NCI-H2227 (cell line): Measurements from ENCODE around the gene XRCC4.

ENCODE experiments used
- DNase-seq: peaks from one replicate; lab custom pipeline; 2025; ENCODE audit not compliant: unreplicated experiment; lab: John Stamatoyannopoulos, UW

The XRCC4 gene

DNA sequence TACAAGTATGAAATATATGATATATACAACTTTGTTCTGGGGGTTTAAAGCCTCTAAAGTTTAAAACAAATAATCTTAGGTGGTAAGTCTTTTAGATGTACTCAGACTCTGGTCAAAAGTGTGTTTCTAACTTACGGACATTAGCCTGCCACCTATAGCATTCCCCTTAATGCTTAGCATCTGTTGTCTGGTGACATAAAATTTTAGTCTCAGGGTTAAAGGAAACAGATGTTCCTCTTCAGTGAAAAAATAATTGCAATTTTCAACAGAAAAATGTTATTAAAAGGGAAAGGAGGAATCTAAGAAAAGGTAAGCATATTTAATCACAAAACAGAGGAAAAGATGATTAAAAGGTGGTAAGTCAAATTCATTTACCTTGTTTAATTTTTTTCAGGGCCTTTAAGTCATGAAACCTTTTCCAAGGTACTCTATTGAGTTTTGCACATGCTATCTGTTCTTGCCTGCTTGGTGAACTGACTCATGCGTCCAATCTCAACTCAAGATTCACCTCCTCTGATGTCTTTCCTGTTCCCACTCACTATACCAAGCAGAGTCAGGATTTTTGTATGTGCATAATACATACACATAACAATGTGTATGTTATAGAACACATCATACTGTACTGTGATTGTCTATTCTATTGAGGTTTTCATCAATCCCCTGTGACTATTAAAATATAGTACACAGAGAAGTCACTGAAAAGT lies 8.1 kb upstream of the XRCC4 start:
- DNase-seq, result no peak

GRCh38 chr5:83071286-83072051 lies 5.9 kb upstream of the XRCC4 start:
- no peak for DNase-seq

- no peak for DNase-seq
Measured at GRCh38 chr5:83072966-83073365, 4.4 kb upstream of the XRCC4 start.

GRCh38 chr5:83077662-83078261 lies 415 bp downstream of the XRCC4 start:
- peak; percentile 26 for DNase-seq

GRCh38 chr5:83082750-83083149 lies 5.4 kb downstream of the XRCC4 start:
- DNase-seq, result no peak

DNA sequence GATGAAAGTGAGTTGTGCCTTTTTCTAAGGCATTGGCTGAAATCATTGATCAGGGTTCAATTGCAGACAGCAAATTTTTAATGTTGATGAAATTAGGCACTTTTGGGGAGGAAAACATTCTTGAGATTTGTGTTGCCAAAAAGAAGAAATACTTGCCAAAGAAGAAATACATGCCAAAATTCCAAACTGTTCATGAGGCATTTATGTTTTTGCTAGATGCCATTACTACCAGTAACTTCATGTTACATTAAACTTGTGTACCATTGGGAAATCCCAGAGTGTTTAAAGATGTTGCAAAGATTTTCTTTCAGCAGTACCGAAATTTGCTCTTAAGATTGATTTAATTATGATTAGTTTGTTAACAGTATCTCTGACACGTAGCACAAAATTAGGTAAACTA lies 7.0 kb downstream of the XRCC4 start:
- no peak for DNase-seq

DNA sequence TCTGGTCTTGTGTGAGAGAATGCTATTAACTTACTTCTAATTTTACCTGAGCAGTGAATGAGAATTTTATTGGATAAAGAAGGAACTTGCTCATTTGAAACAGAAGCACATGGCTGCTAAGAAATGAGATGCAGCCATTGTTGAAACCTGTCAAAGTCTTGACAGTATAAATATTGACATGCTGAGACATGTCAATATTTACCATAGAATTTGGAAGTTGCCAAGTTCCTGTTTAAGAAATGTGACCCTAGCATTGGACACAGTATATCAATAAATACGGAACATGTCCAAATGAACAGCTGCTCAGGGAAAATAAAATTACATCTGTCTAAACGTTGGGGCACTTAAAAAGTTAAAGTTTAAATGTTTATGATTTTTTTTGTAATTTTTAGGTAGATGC lies 7.8 kb downstream of the XRCC4 start:
- no peak for DNase-seq

DNA sequence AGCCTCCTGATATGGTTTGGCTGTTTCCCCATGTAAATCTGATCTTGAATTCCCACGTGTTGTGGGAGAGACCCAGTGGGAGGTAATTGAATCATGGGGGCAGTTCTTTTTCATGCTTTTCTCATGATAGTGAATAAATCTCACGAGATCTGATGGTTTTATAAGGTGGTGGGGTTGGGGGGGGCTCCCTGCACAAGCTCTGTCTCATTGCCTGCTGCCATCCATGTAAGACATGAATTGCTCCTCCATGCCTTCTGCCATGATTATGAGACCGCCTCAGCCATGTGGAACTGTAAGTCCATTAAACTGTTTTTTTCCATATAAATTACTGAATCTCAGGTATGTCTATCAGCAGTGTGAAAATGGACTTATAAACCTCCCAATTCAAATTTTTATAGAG lies 12.8 kb downstream of the XRCC4 start:
- no peak for DNase-seq

GRCh38 chr5:83092619-83093018 lies 15.3 kb downstream of the XRCC4 start:
- no peak for DNase-seq

DNA sequence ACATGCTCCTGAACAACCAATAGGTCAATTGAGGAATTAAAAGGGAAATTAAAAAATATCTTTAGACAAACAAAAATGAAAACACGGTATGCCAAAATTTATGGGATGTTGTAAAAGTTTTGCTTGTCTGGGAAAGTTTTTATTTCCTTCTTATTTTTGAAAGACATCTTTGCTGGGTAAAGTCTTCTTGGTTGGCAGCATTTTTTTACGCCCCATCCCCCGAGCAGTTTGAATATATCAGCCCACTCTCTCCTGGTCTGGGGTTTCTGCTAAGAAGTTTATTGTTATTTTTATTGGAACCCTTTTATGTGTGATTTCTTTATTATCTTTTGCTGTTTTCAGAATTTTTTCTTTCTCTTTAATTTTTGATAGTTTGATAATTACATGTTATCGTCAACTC lies 16.3 kb downstream of the XRCC4 start:
- DNase-seq, result no peak

- DNase-seq, result no peak
Measured at GRCh38 chr5:83095163-83095956, 18.0 kb downstream of the XRCC4 start.

DNA sequence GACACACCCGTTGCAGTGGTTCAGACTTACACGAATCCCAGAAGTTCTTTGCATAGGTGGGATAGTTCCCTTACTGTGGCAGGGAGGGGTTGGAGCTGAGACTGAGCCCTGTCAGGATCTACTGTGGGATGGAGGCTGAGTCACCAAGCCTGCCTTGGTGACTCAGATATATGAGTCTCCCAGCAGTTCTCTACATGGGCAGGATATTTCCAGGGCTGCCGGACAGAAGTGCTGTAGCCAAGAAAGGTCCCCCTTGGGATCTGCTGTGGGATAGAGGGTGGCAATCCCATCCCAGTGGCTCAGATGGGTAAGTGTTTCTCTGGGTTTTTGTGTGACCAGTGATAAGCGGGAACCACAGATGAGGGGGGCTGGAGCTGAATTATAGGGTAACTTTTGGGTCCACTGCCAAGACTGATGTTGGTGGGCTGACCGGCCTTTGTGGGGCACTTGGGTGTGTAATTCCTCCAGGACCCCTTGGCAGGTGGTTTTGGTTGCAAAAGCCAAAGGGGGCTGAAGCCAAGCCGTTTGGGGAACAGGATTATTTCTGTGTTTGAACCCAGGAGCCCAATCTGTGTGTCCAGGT lies 18.7 kb downstream of the XRCC4 start:
- no peak for DNase-seq

DNA sequence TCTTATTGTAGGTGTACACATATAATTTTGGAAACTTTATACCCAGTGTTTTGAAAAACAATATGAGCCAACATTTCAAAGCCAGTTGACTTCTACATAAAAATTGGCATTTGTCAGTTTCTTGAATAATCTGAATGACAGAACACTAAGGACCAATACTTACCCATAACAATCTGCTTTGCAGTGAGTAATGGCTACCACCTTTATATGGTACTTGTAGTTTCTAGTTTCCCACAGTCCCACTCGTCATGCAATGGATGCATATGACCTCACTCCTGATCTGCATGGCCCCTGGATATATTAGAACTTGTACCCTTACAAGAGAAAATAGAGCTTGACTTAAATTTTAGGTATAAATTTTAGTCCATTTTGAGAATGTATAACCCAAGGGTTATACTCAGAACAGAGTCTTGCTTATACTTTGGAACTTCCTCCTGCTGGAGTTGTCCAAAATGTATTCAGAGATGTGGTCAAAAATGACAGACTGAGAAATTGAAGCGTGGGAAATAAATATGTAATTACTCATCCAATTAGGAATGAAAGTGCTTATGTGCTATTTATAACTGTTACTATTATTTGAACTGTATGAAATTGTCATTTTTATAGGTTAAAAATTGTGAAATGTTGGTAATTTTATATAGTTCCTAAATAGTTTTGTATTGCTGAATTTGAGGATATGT lies 19.5 kb downstream of the XRCC4 start:
- DNase-seq, result no peak

DNA sequence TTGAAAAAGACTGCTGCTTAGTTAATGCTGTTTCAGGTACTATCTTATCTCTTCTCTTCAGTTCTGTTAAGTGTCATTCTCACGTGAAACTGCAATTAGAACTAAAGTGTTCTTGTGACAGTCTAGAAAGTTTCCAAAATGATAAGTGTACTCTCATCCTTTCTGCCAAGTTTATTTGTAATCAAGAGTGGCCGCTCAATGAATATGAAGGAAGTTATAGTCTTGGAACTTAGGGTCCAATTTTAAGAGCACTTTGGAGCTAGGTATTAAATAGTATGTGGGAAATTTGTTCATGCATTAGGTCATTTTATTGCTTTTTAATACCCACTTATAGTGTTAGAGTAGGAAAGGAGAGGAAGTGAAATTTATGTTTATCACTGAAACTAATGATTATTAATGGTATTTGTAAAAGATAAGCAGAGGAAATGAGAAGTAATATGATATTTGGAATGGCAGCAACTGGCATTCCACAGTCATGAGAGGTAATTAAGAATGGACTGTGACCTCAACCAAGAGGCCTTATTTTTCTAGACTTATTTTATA lies 20.4 kb downstream of the XRCC4 start:
- no peak for DNase-seq

DNA sequence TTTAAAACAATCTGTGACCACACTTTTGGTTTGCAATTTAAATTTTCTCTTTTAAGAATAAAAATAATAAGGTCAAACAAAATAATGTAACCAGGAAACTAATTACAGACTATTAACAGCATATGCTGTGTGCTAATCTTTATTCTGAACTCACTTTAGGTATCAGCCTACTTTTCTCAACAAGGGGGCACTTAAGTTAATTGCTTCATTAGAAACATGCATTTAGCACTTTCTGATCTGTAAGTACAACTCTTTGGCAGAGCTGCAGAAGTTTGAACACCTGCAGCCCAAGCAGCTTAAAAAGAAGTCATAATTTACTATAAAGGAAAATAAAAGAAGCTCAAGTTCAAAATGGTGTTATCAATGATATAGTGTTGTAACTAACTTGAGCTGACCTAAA lies 21.7 kb downstream of the XRCC4 start:
- no peak for DNase-seq

DNA sequence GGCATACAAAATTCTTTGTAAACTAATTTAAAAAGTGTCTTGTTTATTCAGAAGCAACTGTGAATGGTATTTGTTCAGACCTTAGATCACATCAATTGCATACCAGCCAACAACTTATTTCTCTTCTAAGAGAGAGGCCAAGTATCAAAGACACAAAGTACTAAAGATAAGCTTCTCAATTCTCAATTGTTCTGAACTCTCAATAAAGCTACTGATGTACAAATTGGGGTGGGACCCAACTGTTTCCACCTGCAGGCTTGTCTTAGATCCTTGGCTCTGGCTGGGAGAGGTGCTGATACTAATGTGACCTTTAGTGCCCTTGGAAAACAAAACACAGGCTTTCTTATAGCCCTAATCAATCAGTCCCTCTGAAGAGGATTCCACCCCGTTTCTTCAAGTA lies 22.1 kb downstream of the XRCC4 start:
- DNase-seq, result no peak

DNA sequence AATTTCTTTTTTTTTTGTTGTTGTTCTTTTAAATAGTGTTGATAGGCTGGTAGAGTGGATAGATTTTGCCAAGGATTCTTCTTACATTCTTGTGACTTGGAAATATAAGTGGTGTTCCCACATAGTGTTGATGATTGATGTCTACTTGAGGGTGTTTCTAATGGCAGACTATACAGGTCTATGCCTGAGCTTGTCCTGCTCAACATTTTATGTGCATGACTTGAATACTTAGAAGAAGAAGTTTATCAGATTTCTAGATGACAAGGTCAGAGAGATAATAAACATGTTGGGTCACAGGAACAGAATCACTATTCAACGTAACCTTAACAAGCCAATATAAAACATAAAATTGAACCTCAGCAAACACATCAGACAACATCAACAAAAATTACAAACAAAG lies 24.2 kb downstream of the XRCC4 start:
- DNase-seq, result no peak

- DNase-seq, result no peak
Measured at GRCh38 chr5:83102364-83102980, 25.1 kb downstream of the XRCC4 start.

DNA sequence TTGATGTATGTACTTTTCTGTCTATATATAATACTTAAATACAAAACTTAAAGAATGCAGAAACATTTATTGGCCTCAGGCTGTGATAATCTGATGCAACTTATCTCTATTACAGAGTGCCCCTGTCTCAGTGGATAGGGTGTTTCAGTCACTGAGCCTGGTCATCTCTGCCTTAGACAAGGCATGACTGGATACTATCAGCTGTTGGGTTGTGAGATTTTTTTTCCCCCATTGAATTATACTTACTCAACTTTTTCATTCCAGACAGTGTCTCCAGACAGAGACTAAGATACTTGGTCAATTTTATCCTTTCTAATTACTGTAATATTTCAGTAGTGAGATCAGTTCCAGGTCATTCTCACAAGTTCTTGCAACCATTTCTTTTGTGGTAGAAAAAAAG lies 26.7 kb downstream of the XRCC4 start:
- no peak for DNase-seq
